Progenitor cell of endocrine pancreas (in vitro differentiated cells): ENCODE results near the gene PDXP. TPM values are rescaled to one million over a fixed set of nuclear protein-coding genes. Genes with fewer than 3 reads are reported as not detected.

Experiments
- DNase-seq: peaks from one replicate; pipeline ENCODE4 v3.0.0; 2021; ENCODE audit warnings: low spot score; ENCODE audit not compliant: unreplicated experiment
- H3K27ac Mint-ChIP-seq: 2 replicates; pipeline ENCODE4 v1.8.0; 2021; ENCODE audit warnings: mild to moderate bottlenecking, moderate library complexity, mixed read lengths
- H3K27me3 Mint-ChIP-seq: 2 replicates; pipeline ENCODE4 v1.8.0; 2021; ENCODE audit warnings: mixed read lengths
- H3K36me3 Mint-ChIP-seq: 2 replicates; pipeline ENCODE4 v1.8.0; 2022; ENCODE audit warnings: mixed read lengths; ENCODE audit not compliant: insufficient read depth
- H3K4me1 Mint-ChIP-seq: 2 replicates; pipeline ENCODE4 v1.8.0; 2021; ENCODE audit warnings: low read depth, mixed read lengths
- H3K4me3 Mint-ChIP-seq: 2 replicates; pipeline ENCODE4 v1.8.0; 2021; ENCODE audit warnings: low read depth, mild to moderate bottlenecking, moderate library complexity, mixed read lengths
- H3K9me3 Mint-ChIP-seq: 2 replicates; pipeline ENCODE4 v1.8.0; 2021; ENCODE audit warnings: low read depth, mixed read lengths
- CTCF ChIP-seq: fragments of 200-600 bp; sonication (generic); IDR thresholded peaks from one replicate; pipeline ENCODE4 v1.5.0; 2021; ENCODE audit warnings: antibody characterized with exemption, mild to moderate bottlenecking; ENCODE audit not compliant: unreplicated experiment
- total RNA-seq: library from RNA; stranded (reverse); gene quantifications from 2 replicates; pipeline ENCODE4 v1.2.1, GENCODE V29; 2021

The PDXP gene
- total RNA-seq, 1 donor from 2014 or later = 17.7 TPM

- Mint-ChIP-seq H3K4me3 (peak overlapping the region; percentile 80), H3K36me3 (peaks cover 2% of the 10 kb centered on the region)
- no peak for DNase-seq
Measured at GRCh38 chr22:37638391-37639069, 20.0 kb upstream of the PDXP start.

GRCh38 chr22:37639070-37639760 lies 19.3 kb upstream of the PDXP start, which contains the start of gene SH3BP1:
TSS of gene SH3BP1 (plus strand) at chr22:37639669. CDS start at chr22:37639788, 119 bp downstream.
- no peaks in the 10 kb centered on the region for H3K9me3 Mint-ChIP-seq
- no peak for TF ChIP-seq CTCF
- peak within 1 kb of the TSS; percentile 73 for H3K27ac Mint-ChIP-seq

More at GRCh38 chr22:37638391-37639069, 20.0 kb upstream of the PDXP start:
- peaks cover 19% of the 10 kb centered on the region for H3K4me1 Mint-ChIP-seq
- TF ChIP-seq CTCF = no peak
- no peaks in the 10 kb centered on the region for H3K9me3 Mint-ChIP-seq
- H3K27me3 Mint-ChIP-seq = no peaks in the 10 kb centered on the region
- peak overlapping the region; percentile 73 for H3K27ac Mint-ChIP-seq

GRCh38 chr22:37639771-37640590 lies 18.5 kb upstream of the PDXP start:
- Mint-ChIP-seq H3K27ac (no peak overlapping the region), H3K4me1 (peaks cover 9% of the 10 kb centered on the region)
- no peak for DNase-seq

More at GRCh38 chr22:37639070-37639760, 19.3 kb upstream of the PDXP start, which contains the start of gene SH3BP1:
- no peaks in the 10 kb centered on the region for H3K27me3 Mint-ChIP-seq
- peaks cover 2% of the 10 kb centered on the region for H3K36me3 Mint-ChIP-seq
- H3K4me3 Mint-ChIP-seq = peak within 1 kb of the TSS; percentile 80
- peaks cover 14% of the 10 kb centered on the region for H3K4me1 Mint-ChIP-seq
- peak; percentile 56 for DNase-seq

GRCh38 chr22:37640591-37641560 lies 17.6 kb upstream of the PDXP start:
- H3K27me3 Mint-ChIP-seq = no peaks in the 10 kb centered on the region
- H3K27ac Mint-ChIP-seq = no peak overlapping the region
- peaks cover 2% of the 10 kb centered on the region for H3K36me3 Mint-ChIP-seq
- no peak for DNase-seq
- peaks cover 9% of the 10 kb centered on the region for H3K4me1 Mint-ChIP-seq
- peak overlapping the region; percentile 80 for H3K4me3 Mint-ChIP-seq
- no peaks in the 10 kb centered on the region for H3K9me3 Mint-ChIP-seq
- TF ChIP-seq CTCF = no peak

More at GRCh38 chr22:37639771-37640590, 18.5 kb upstream of the PDXP start:
- Mint-ChIP-seq H3K9me3 (no peaks in the 10 kb centered on the region), H3K36me3 (peaks cover 2% of the 10 kb centered on the region), H3K27me3 (no peaks in the 10 kb centered on the region), H3K4me3 (peak overlapping the region; percentile 80)
- TF ChIP-seq CTCF = no peak
